ENCODE results near the gene DENND1A. TPM values are rescaled to one million over a fixed set of nuclear protein-coding genes. Genes with fewer than 3 reads are reported as not detected.
"Not testable (repeated sequence)": the region's sequence is repeated elsewhere in the genome, so short reads cannot be mapped to it uniquely, and the experiment has no call there.

The DENND1A gene
- total RNA-seq, 3 donors from 2014 or later, result 18.4 to 21.3 (median 20.1) TPM

GRCh38 chr9:123738648-123739047 lies 191.3 kb downstream of the DENND1A start:
- H3K27me3 ChIP-seq, result no peaks in the 10 kb centered on the region
- H3K9me3 ChIP-seq, result no peaks in the 10 kb centered on the region
- no peaks in the 10 kb centered on the region for H3K4me1 ChIP-seq
- no peak for DNase-seq (ENCODE audit: low spot score in 2 of 2)
- intact Hi-C loops (cut with DNase I; ENCODE audit: low total_unique reads), result no loop called here
- H3K27ac ChIP-seq, result no peak overlapping the region
- H3K4me3 ChIP-seq, result no peak overlapping the region
- no peaks in the 10 kb centered on the region for H3K36me3 ChIP-seq
- TF ChIP-seq, protein P1, sequence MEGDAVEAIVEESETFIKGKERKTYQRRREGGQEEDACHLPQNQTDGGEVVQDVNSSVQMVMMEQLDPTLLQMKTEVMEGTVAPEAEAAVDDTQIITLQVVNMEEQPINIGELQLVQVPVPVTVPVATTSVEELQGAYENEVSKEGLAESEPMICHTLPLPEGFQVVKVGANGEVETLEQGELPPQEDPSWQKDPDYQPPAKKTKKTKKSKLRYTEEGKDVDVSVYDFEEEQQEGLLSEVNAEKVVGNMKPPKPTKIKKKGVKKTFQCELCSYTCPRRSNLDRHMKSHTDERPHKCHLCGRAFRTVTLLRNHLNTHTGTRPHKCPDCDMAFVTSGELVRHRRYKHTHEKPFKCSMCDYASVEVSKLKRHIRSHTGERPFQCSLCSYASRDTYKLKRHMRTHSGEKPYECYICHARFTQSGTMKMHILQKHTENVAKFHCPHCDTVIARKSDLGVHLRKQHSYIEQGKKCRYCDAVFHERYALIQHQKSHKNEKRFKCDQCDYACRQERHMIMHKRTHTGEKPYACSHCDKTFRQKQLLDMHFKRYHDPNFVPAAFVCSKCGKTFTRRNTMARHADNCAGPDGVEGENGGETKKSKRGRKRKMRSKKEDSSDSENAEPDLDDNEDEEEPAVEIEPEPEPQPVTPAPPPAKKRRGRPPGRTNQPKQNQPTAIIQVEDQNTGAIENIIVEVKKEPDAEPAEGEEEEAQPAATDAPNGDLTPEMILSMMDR (IDR thresholded peaks at IDR 0.05), result no peak
- TF ChIP-seq POLR2A (IDR thresholded peaks at IDR 0.05) (no peak), POLR2AphosphoS5 (IDR thresholded peaks at IDR 0.05) (no peak)

GRCh38 chr9:123735376-123735775 lies 194.6 kb downstream of the DENND1A start:
- no peak overlapping the region for H3K4me3 ChIP-seq
- intact Hi-C loops (cut with DNase I; ENCODE audit: low total_unique reads), result no loop called here
- no peak for DNase-seq (ENCODE audit: low spot score in 2 of 2)
- H3K27ac ChIP-seq, result no peak overlapping the region
- H3K27me3 ChIP-seq, result no peaks in the 10 kb centered on the region
- no peaks in the 10 kb centered on the region for H3K4me1 ChIP-seq
- H3K9me3 ChIP-seq, result no peaks in the 10 kb centered on the region
- no peaks in the 10 kb centered on the region for H3K36me3 ChIP-seq
- TF ChIP-seq POLR2AphosphoS5 (IDR thresholded peaks at IDR 0.05), result no peak
- TF ChIP-seq, protein P1 (IDR thresholded peaks at IDR 0.05), result no peak
- TF ChIP-seq POLR2A (IDR thresholded peaks at IDR 0.05), result no peak

DNA sequence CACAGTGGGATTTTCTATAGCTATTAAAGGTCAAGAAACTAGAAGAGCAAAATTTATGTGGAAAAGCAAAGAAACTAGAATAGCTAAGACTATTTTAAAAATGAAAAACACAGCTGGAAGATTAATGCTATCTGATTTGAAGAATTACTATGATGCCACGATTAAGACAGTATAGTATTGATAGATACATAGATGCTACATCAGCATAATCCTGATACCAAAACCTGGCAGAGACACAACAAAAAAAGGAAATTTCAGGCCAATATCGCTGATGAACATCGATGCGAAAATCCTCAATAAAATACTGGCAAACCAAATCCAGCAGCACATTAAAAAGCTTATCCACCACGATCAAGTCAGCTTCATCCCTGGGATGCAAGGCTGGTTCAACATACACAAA lies 201.4 kb downstream of the DENND1A start:
- H3K4me1 ChIP-seq; H3K9me3 ChIP-seq; H3K4me3 ChIP-seq; H3K36me3 ChIP-seq; H3K27me3 ChIP-seq; DNase-seq (ENCODE audit: low spot score in 2 of 2); H3K27ac ChIP-seq; intact Hi-C loops (cut with DNase I; ENCODE audit: low total_unique reads): not testable (repeated sequence)

- Histone ChIP-seq H3K4me3 (no peak overlapping the region), H3K4me1 (no peaks in the 10 kb centered on the region), H3K36me3 (no peaks in the 10 kb centered on the region), H3K27me3 (no peaks in the 10 kb centered on the region), H3K27ac (no peak overlapping the region), H3K9me3 (peaks cover 3 to 6% of the 10 kb centered on the region in 2 donors)
- TF ChIP-seq POLR2AphosphoS5 (IDR thresholded peaks at IDR 0.05) (no peak), POLR2A (IDR thresholded peaks at IDR 0.05) (no peak)
- TF ChIP-seq, protein P1 (IDR thresholded peaks at IDR 0.05), result no peak
- no peak for DNase-seq (ENCODE audit: low spot score in 2 of 2)
- intact Hi-C loops (cut with DNase I; ENCODE audit: low total_unique reads), result no loop called here
Measured at GRCh38 chr9:123727332-123727731, 202.6 kb downstream of the DENND1A start.

DNA sequence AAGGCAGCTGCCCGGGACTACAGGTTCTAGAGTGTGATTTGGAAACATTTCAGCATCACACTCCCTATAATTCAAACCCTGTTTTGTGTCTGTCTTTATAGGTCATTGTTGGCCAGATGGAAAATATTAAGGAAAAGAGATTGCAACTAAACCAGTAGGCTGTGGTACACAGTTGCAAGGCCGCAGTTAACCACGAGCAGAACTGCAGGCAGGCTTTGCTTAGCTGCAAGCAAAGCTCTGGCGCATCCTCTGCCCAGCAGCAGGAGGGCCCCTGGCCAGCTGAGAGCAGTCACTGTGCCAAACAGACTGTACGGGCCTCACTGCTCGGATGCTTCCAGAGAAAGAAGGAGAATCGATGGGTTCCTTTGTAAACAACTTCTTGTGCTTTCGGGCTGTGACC lies 204.5 kb downstream of the DENND1A start:
- intact Hi-C loops (cut with DNase I; ENCODE audit: low total_unique reads), result no loop called here
- no peak overlapping the region for H3K27ac ChIP-seq
- H3K27me3 ChIP-seq, result no peaks in the 10 kb centered on the region
- TF ChIP-seq POLR2AphosphoS5 (IDR thresholded peaks at IDR 0.05) (no peak), POLR2A (IDR thresholded peaks at IDR 0.05) (no peak)
- TF ChIP-seq, protein P1 (IDR thresholded peaks at IDR 0.05), result no peak
- DNase-seq (ENCODE audit: low spot score in 2 of 2), result no peak
- no peaks in the 10 kb centered on the region for H3K36me3 ChIP-seq
- no peak overlapping the region for H3K4me3 ChIP-seq
- no peaks in the 10 kb centered on the region for H3K4me1 ChIP-seq
- peaks cover 3 to 10% of the 10 kb centered on the region in 2 donors for H3K9me3 ChIP-seq

- H3K27ac ChIP-seq, result no peak overlapping the region
- TF ChIP-seq, protein P1 (IDR thresholded peaks at IDR 0.05), result peak in 1 of 3 donors; percentile 8
- no peak for TF ChIP-seq POLR2A (IDR thresholded peaks at IDR 0.05)
- no peak overlapping the region for H3K4me3 ChIP-seq
- intact Hi-C loops (cut with DNase I; ENCODE audit: low total_unique reads), result no loop called here
- no peaks in the 10 kb centered on the region for H3K4me1 ChIP-seq
- DNase-seq (ENCODE audit: low spot score in 2 of 2), result no peak
- no peaks in the 10 kb centered on the region for H3K36me3 ChIP-seq
- peaks cover 0 to 10% of the 10 kb centered on the region in 2 donors for H3K9me3 ChIP-seq
- no peaks in the 10 kb centered on the region for H3K27me3 ChIP-seq
Measured at GRCh38 chr9:123724211-123724796, 205.6 kb downstream of the DENND1A start.
